Stimulated activated CD4-positive, alpha-beta T cell treated with anti-CD3 and anti-CD28 coated beads, Interleukin-2, amount 100 ng/mL, for 24 hours (primary cell): ENCODE data around the gene ZNF821.
"Not testable (repeated sequence)": the region's sequence is repeated elsewhere in the genome, so short reads cannot be mapped to it uniquely, and the experiment has no call there.

ENCODE experiments used
- DNase-seq, 2 donors: peaks; one replicate each; pipeline ENCODE4 v3.0.0-alpha.2; 2020

The ZNF821 gene

DNA sequence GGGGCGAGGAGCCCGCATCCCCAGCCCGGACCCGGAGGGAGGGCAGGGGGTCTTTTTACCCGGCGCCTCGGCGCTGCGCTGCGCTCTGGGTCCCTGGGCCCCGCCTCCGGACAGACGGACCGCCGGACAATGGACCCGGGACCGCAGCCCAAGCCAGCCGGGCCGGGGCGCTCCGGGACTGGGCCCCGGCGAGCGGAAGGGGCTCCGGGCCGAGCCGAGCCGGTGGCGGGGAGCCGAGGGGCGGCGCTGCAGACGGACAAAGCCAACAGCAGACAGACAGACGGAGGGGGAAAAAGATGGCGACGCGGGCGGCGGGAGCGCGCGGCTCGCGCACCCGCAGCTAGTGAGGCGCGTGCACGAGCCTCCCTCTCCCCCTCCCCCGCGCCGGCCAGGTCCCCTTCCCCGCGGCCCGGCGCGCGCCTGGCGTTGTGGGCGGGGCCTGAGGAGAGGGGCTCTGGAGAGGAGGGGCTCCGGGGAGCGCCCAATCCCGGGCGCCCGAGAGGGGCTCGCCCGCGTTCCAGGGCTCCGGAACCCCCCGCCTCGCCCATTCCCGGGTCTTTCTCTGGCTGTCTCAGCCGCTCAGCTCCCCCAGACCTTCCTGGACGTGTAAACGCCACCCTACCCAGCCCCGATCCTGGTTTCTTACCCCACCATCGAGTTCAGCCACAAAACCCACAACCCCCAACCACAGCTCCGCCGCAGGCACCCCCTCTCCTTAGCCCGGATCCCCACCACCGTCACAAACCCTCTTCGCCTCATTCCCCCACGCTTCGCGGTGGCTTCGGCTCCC lies at the start of gene ZNF821:
Gene ZNF821 (minus strand): TSS at position 334 of the 790 bp plus-strand sequence. CDS start 4,236 bp downstream, outside the sequence.
- DNase-seq = peak; percentile 73 to 81

DNA sequence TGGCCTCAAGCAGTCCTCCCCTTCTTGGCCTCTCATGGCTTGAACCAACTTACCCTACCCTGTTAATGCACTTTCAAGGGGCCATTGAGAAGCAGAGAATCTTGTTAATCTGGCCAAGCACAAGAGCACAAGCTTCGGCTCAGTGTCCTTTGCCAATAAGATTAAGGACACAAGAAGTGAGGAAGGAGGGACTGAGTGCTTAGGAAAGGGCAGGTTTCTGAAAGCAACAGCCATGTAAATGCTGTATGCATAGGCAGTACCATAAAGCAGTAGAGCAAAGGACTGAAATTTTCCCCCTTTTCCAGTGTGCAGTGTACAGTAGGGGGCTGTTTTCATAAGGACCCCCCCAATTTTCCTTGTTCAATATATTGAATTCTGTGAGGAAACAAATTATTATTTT lies 49.0 kb upstream of the ZNF821 start:
- DNase-seq = no peak

DNA sequence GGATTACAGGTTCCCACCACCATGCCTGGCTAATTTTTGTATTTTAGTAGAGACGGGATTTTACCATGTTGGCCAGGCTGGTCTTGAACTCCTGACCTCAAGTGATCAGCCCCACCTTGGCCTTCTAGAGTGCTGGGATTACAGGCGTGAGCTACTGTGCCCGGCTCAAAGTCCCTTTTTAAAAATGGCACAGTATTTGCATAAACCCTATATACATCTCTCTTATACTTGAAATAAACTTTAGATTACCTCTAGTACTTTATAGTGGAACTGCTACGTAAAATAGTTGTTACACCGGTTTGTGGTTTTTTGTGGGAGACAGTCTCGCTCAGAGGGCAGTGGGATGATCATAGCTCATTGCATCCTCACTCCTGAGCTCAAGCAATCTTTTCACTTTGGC lies 47.6 kb upstream of the ZNF821 start:
- DNase-seq = no peak

DNA sequence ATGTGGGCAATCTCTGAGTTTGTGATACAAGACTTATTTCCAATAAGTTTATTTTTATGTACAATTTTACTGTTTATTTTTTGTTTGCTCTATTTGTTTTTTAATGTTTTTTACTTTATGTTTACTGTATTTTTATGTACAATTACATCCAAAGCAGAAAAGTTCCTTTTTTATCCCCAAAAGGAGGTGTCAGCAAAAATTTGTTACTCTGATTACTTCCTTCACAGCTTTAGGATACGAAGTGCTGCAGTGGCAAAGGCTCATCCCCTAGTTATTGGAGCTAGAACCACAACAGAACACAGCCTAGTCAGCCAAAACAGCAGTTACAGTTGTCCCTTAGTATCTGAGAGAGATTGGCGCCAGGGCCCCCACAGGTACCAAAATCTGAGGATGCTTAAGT lies 47.0 kb upstream of the ZNF821 start:
- DNase-seq = no peak

- DNase-seq = no peak
These were observed 46.1 kb upstream of the ZNF821 start for GRCh38 chr16:71930013-71930563.

- no peak for DNase-seq
These were observed 45.1 kb upstream of the ZNF821 start for GRCh38 chr16:71929048-71929447.

DNA sequence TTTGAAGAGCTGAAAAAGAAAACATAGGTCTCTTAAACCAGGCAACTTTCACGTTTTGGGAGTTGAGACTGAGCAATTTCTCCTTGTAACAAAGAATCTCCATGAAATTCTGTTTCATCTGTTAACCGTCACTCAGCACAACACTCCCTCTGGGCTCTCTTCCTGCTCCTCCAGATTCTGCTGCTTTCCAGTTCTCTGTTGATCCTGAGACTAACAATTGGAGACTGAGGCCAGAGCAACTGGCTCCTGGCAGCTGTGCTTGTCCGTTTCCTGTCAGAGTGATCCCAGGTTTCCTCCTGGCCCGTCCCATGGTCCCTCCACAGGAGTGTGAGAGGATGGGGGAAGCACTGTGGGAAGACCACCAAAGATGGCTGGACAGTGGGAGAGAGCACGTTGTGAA lies 43.8 kb upstream of the ZNF821 start:
- no peak for DNase-seq

DNA sequence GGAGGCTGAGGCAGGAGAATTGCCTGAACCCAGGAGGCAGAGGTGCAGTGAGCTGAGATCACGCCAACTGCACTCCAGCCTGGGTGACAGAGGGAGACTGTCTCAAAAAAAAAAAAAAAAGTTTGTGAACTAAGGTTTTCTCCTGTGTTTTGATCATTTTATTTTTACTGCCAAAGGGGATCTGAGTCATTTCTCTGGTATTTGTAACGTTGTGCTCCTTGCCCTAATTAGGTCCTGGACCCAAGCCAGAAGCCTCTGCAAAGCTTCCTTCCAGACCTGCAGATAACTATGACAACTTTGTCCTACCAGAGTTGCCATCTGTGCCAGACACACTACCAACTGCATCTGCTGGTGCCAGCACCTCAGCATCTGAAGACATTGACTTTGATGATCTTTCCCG lies 43.4 kb upstream of the ZNF821 start:
- DNase-seq = no peak

DNA sequence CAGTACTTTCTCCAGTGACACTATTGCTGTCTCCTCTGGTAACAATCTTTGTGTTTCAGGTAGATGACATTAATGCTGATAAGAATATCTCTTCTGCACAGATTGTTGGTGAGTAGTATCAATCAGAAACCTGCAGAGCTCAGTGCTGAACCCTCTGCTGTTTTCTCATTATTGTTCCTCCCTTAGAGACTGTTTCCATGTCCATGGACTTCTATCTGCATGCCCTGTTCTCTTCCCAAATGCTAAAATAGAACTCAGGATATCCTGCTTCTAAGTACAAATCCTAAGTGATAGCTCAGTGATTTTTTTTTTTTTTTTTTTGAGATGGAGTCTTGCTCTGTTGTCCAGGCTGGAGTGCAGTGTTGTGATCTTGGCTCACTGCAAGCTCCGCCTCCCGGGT lies 40.7 kb upstream of the ZNF821 start:
- no peak for DNase-seq

DNA sequence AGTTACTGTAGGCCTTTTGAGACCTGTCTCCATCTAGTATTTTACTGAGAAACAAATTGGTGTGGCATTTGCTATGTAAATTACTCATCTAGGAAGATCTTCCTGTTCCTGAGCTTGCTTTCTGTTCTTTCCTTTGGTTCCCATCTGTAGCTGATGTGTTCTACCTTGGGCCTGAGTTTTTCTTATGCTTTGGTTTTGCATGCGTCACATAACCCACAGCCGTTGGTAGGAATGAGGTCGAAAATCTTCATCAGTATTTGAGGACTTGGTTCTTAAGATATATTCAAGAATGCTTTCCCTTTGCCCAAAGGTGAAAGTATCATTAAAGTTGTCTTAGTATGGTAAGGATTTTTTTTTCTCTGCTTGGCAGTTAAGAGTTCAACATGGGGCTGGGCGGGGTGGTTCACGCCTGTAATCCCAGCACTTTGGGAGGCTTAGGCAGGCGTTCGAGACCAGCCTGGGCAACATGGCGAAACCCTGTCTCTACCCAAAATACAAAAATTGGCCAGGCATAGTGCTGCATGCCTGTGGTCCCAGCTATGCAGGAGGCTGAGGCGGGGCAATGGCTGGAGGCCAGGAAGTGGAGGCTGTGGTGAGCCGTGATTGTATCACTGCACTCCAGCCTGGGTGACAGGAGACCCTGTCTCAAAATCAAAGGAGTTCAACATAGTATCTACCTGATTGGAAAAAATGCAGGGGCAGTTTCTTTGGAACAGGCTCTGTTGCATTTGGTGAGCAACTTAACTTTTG lies 40.1 kb upstream of the ZNF821 start:
- DNase-seq = no peak

- DNase-seq = no peak
These were observed 36.7 kb upstream of the ZNF821 start for GRCh38 chr16:71920658-71921057.

DNA sequence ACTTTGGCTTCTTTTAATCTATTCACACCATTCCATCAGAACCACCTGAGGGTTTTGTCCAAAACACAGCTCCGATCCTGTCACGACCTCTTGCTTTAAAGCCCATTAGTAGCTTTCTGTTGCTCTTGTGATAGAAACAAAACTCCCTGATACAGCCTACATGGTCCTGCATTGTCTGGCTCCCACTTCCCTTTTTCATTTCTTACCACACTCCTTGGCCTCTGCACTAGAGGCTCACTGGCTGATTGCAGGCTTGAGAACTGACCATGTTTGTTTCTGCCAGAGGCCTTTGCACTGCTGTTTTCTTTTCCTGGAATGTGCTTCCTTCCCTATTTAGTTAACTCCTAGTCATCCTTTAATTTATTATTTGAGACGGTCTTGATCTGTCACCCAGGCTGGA lies 35.1 kb upstream of the ZNF821 start:
- no peak for DNase-seq

DNA sequence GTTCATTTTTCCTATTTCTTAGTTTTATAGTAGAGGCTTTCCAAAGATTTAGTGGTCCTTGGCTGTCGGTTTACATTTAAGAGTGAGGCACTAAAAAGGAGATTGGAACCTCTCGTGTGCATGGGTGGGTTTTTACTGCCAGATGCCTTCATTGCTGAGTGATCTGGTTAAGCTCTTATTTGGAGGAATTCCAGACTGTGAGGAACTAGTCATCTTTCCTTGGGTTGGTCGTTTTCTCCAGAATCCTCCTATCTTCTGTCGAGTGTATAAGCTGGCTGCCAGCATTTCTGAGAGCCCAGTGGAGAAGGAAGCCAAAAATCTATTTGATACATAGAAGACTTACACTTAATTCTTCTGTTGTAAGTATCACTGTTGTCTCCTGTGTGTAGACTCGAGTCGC lies 33.9 kb upstream of the ZNF821 start:
- no peak for DNase-seq

GRCh38 chr16:71916397-71916920 lies 32.5 kb upstream of the ZNF821 start:
- DNase-seq = no peak

- no peak for DNase-seq
These were observed 31.4 kb upstream of the ZNF821 start for GRCh38 chr16:71915350-71915749.

- DNase-seq = no peak
These were observed 30.8 kb upstream of the ZNF821 start for GRCh38 chr16:71914802-71915201.

DNA sequence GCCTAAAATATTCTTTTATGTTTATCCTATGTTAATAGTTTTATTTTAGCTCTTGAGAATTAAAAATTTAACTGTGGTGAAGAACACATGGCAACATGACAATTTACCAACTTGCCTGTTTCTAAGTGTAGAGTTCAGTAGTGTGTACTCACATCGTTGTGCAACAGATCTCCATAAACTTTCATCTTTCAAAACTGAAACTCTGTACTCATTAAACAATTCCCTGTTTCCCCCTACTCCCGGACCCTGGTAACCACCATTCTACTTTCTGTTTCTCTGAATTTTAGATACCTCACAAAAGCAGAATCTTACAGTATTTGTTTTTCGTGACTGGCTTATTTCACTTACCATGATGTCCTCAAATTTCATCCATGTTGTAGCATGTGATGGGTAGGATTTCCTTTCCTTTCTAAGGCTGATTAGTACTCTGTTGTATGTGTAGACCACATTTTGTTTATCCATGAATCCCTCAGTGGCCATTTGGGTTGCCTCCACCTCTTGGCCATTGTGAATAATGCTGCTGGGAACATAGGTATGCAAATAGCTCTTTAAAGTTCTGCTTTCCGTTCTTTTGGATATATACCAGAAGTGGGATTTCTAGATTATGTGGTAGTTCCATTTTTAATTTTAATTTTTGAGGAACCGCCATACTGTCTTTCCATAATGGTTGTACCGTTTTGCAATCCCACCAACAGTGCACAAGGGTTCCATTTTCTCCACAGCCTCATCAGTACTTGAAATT lies 28.7 kb upstream of the ZNF821 start:
- DNase-seq = no peak

GRCh38 chr16:71911121-71911520 lies 27.1 kb upstream of the ZNF821 start:
- DNase-seq = no peak

GRCh38 chr16:71905765-71906164 lies 21.8 kb upstream of the ZNF821 start:
- DNase-seq = not testable (repeated sequence)

- DNase-seq = no peak
These were observed 20.3 kb upstream of the ZNF821 start for GRCh38 chr16:71904239-71904638.

- DNase-seq = no peak
These were observed 19.6 kb upstream of the ZNF821 start for GRCh38 chr16:71903608-71904007.

GRCh38 chr16:71902656-71903365 lies 18.8 kb upstream of the ZNF821 start:
- DNase-seq = no peak
